Endodermal cell (in vitro differentiated cells): ENCODE data around the gene DVL2. TPM values are rescaled to one million over a fixed set of nuclear protein-coding genes. Genes with fewer than 3 reads are reported as not detected.
"Not testable (repeated sequence)": the region's sequence is repeated elsewhere in the genome, so short reads cannot be mapped to it uniquely, and the experiment has no call there.

Experiments used
- DNase-seq: peaks from one replicate; pipeline ENCODE4 v3.0.0-alpha.2; 2017
- H3K27ac ChIP-seq: 2 replicates; pipeline ENCODE4 v1.5.1; 2013; ENCODE audit warnings: mild to moderate bottlenecking, low read depth, low read length, moderate library complexity
- H3K27me3 ChIP-seq: 2 replicates; pipeline ENCODE4 v1.6.1; 2013; ENCODE audit warnings: mild to moderate bottlenecking, low read length, moderate library complexity; ENCODE audit not compliant: insufficient read depth, control insufficient read depth, poor library complexity, severe bottlenecking
- H3K36me3 ChIP-seq: 2 replicates; pipeline ENCODE4 v1.7.0; 2013; ENCODE audit warnings: mild to moderate bottlenecking, low read length, moderate library complexity; ENCODE audit not compliant: control insufficient read depth, insufficient read depth
- H3K4me1 ChIP-seq: one replicate; pipeline ENCODE4 v1.7.0; 2013; ENCODE audit warnings: low read length; ENCODE audit not compliant: control insufficient read depth, insufficient read depth
- H3K4me3 ChIP-seq: 2 replicates; pipeline ENCODE4 v1.5.1; 2013; ENCODE audit warnings: mild to moderate bottlenecking, low read length, moderate library complexity
- H3K9ac ChIP-seq: 2 replicates; pipeline ENCODE4 v1.6.1; 2013; ENCODE audit warnings: mild to moderate bottlenecking, low read length, moderate library complexity; ENCODE audit not compliant: poor library complexity, severe bottlenecking; ENCODE audit errors: extremely low read depth
- H3K9me3 ChIP-seq: 2 replicates; pipeline ENCODE4 v1.6.1; 2013; ENCODE audit warnings: mild to moderate bottlenecking, low read length, moderate library complexity; ENCODE audit not compliant: control insufficient read depth
- H3K27ac Mint-ChIP-seq: 2 replicates; pipeline ENCODE4 v1.8.0; 2020; ENCODE audit warnings: mixed read lengths
- H3K27me3 Mint-ChIP-seq: 2 replicates; pipeline ENCODE4 v1.8.0; 2021; ENCODE audit warnings: mild to moderate bottlenecking, mixed read lengths; ENCODE audit not compliant: insufficient read depth
- H3K36me3 Mint-ChIP-seq: 2 replicates; pipeline ENCODE4 v1.8.0; 2020; ENCODE audit warnings: low read depth, mixed read lengths
- H3K4me1 Mint-ChIP-seq: 2 replicates; pipeline ENCODE4 v1.8.0; 2020; ENCODE audit warnings: mixed read lengths
- H3K4me3 Mint-ChIP-seq: 2 replicates; pipeline ENCODE4 v1.8.0; 2020; ENCODE audit warnings: mild to moderate bottlenecking, moderate library complexity, mixed read lengths
- H3K9me3 Mint-ChIP-seq: 2 replicates; pipeline ENCODE4 v1.8.0; 2020; ENCODE audit warnings: mild to moderate bottlenecking, mixed read lengths
- WGBS, 2 experiments: methylation state at CpG; one replicate each; pipeline versions ENCODE4 v1.1.5 to v1.1.7; 2013; ENCODE audit warnings: missing lambda C conversion rate in 2 of 2, mixed read lengths in 1 of 2; ENCODE audit not compliant: insufficient coverage in 1 of 2, insufficient read length in 1 of 2; 5-methylcytosine and 5-hydroxymethylcytosine counted together
- total RNA-seq, 2 donors: library from RNA; stranded (reverse); fragmentation: NEBNext Ultra II Directional in 1 of 2; extraction: Animal tissue kit (Norgen Biotek cat#: 25700) in 1 of 2; gene quantifications; 2 replicates in 1 of 2; 3 replicates in 1 of 2; pipeline ENCODE4 v1.2.1, GENCODE V29; 2021
- TF ChIP-seq, protein P1 (sequence below): fragments of 200-600 bp; sonication (generic); conservative IDR thresholded peaks from 2 replicates; pipeline ENCODE4 v1.5.0; 2021; ENCODE audit warnings: antibody characterized with exemption, mild to moderate bottlenecking

DVL2 gene
- total RNA-seq, 2 donors from 2014 or later: 98.2 to 116 TPM

DNA sequence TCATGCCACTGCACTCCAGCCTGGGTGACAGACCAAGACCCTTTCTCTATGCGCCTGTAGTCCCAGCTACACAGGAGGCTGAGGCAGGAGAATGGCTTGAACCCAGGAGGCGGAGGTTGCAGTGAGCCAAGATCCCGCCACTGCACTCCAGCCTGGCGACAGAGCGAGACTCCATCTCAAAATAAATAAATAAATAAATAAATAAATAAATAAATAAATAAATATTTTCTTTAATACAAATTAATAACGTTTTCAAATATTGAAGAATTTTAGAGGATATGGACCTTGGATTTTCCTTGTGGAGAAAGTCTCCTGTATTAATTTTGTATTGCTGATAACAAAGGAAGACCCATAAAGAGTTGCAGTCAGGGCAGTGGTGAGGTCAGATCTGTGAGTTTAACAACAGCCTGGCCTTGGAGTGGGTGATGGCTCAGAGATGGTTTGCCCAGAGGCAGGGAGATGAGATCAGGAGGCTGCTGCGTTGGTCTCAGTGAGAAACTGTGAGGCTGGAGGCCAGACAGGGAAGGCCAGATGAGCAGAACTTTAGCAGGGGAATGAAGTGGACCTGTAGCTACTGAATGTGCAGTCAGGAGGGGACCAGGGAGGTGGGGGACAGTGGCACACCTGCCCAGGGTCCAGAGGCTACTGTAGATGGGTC lies 50.8 kb downstream of the DVL2 start:
- Histone ChIP-seq H3K36me3 (no peaks in the 10 kb centered on the region), H3K27ac (no peak overlapping the region), H3K27me3 (no peaks in the 10 kb centered on the region), H3K4me1 (no peaks in the 10 kb centered on the region), H3K4me3 (no peak overlapping the region), H3K9me3 (no peaks in the 10 kb centered on the region), H3K9ac (no peak overlapping the region)
- H3K9me3 Mint-ChIP-seq: no peaks in the 10 kb centered on the region
- TF ChIP-seq, protein P1, sequence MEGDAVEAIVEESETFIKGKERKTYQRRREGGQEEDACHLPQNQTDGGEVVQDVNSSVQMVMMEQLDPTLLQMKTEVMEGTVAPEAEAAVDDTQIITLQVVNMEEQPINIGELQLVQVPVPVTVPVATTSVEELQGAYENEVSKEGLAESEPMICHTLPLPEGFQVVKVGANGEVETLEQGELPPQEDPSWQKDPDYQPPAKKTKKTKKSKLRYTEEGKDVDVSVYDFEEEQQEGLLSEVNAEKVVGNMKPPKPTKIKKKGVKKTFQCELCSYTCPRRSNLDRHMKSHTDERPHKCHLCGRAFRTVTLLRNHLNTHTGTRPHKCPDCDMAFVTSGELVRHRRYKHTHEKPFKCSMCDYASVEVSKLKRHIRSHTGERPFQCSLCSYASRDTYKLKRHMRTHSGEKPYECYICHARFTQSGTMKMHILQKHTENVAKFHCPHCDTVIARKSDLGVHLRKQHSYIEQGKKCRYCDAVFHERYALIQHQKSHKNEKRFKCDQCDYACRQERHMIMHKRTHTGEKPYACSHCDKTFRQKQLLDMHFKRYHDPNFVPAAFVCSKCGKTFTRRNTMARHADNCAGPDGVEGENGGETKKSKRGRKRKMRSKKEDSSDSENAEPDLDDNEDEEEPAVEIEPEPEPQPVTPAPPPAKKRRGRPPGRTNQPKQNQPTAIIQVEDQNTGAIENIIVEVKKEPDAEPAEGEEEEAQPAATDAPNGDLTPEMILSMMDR: no peak
- no peak overlapping the region for H3K4me3 Mint-ChIP-seq
- H3K4me1 Mint-ChIP-seq: no peaks in the 10 kb centered on the region
- peaks cover 2% of the 10 kb centered on the region for H3K27me3 Mint-ChIP-seq
- 91 to 100% methylated on average over 2 to 4 of the region's 7 CpGs for WGBS, 2 experiments
- no peak overlapping the region for H3K27ac Mint-ChIP-seq
- H3K36me3 Mint-ChIP-seq: no peaks in the 10 kb centered on the region
- DNase-seq: peak; percentile 45

DNA sequence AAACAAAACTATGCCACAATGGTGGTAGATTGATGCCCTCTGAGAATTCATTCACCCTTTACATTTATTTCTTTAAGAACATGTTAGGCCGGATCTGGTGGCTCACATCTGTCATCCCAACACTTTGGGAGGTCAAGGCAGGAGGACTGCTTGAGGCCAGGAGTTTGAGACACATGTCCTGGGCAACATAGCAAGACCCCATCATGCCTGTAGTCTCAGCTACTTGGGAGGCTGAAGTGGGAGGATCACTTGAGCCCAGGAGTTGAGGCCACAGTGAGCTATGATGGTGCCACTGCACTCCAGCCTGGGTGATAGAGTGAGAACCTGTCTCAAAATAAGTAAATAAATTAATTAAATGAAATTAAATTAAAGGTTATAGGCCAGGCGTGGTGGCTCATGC lies 52.2 kb downstream of the DVL2 start:
- not testable (repeated sequence) for H3K27me3 Mint-ChIP-seq, H3K27ac ChIP-seq, H3K9me3 ChIP-seq, H3K9ac ChIP-seq, H3K36me3 ChIP-seq, DNase-seq, H3K4me3 Mint-ChIP-seq, H3K27ac Mint-ChIP-seq, H3K9me3 Mint-ChIP-seq, H3K36me3 Mint-ChIP-seq, H3K4me3 ChIP-seq, H3K27me3 ChIP-seq, H3K4me1 ChIP-seq, H3K4me1 Mint-ChIP-seq
- WGBS, 2 experiments: 86 to 88% methylated on average over 1 to 2 of the region's 2 CpGs

DNA sequence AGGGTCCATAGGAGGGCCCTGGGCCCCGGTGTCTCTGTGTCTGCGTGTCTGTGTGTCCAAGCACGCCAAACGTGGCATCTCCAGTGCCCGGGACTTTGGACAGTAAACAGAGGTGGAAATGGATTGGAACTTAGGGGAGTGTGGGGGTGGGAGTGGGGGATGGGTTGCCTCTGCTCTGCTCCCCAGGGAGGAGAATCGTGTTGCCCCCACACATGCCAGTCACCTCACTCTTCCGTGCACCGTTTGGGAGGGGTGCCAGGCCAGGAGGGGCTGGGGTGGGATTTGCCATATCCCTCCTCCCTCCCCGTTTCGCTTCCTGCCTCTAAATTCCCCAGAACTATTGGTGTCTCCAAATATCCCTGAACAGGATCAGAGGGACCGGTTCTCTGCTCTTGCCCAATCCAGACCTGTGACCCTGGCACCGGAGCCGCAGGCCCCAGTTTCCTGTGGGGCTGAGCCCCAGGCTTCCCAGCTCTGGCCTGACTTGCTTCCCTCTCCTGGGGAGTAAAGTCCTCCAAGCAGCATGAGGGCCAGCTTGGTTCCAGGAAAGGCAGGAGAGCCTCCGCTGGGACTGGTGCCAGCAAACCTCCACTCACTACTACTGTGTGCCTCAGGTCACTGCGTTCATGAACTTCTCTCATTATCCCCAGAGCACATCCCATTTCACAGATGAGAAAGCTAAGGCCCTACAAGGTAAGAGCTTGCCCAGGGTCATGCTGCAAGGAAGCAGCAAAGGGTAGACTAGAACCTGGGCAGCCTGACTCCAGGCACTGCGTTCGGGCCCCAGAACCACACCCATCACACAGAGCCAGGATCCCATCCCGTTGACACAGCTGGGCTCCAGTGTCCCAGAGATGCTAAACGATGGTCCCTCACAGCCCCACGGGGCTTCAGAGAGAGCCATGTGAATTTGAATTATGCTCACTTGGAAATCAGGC lies 54.7 kb downstream of the DVL2 start, which contains the start of gene ASGR1:
Gene ASGR1 (minus strand): TSS at position 54 of the 938 bp plus-strand sequence. CDS start 807 bp downstream, outside the sequence.
- Mint-ChIP-seq H3K4me3 (no peak within 1 kb of the TSS), H3K27me3 (peaks cover 7% of the 10 kb centered on the region), H3K36me3 (no peaks in the 10 kb centered on the region), H3K27ac (peak within 1 kb of the TSS; percentile 93), H3K9me3 (no peaks in the 10 kb centered on the region), H3K4me1 (peaks cover 9% of the 10 kb centered on the region)
- no peak within 1 kb of the TSS for H3K27ac ChIP-seq
- peaks cover 11% of the 10 kb centered on the region for H3K27me3 ChIP-seq
- DNase-seq: no peak
- TF ChIP-seq, protein P1: no peak
- H3K9ac ChIP-seq: peak within 1 kb of the TSS; percentile 53
- no peaks in the 10 kb centered on the region for H3K9me3 ChIP-seq
- WGBS, 2 experiments: 86 to 87% methylated on average over 8 to 20 of the region's 20 CpGs
- no peaks in the 10 kb centered on the region for H3K4me1 ChIP-seq
- peak within 1 kb of the TSS; percentile 87 for H3K4me3 ChIP-seq
- no peaks in the 10 kb centered on the region for H3K36me3 ChIP-seq
